HG02610 (cell line): ENCODE measurements around the gene RPRD1B.
"Not testable (repeated sequence)": the region's sequence is repeated elsewhere in the genome, so short reads cannot be mapped to it uniquely, and the experiment has no call there.

Source experiments
- ATAC-seq: cut with Tn5 transposase; IDR thresholded peaks from one replicate; pipeline ENCODE4 v1.9.1; 2021; ENCODE audit warnings: mild to moderate bottlenecking, moderate library complexity; ENCODE audit not compliant: unreplicated experiment

The RPRD1B gene

GRCh38 chr20:38000293-38000692, 33.3 kb upstream of the RPRD1B start:
- no peak for ATAC-seq

- no peak for ATAC-seq
Observed at GRCh38 chr20:38001173-38001875, 32.2 kb upstream of the RPRD1B start.

- no peak for ATAC-seq
Observed at GRCh38 chr20:38001981-38002380, 31.6 kb upstream of the RPRD1B start.

- no peak for ATAC-seq
Observed at GRCh38 chr20:38002422-38002821, 31.1 kb upstream of the RPRD1B start.

GRCh38 chr20:38004416-38004815, 29.1 kb upstream of the RPRD1B start:
- no peak for ATAC-seq

GRCh38 chr20:38005903-38006302, 27.6 kb upstream of the RPRD1B start:
- ATAC-seq = no peak

GRCh38 chr20:38007526-38007925, 26.0 kb upstream of the RPRD1B start:
- ATAC-seq = no peak

GRCh38 chr20:38008233-38008944, 25.2 kb upstream of the RPRD1B start:
- ATAC-seq = no peak

- not testable (repeated sequence) for ATAC-seq
Observed at GRCh38 chr20:38009416-38009815, 24.1 kb upstream of the RPRD1B start.

- no peak for ATAC-seq
Observed at GRCh38 chr20:38011696-38012095, 21.9 kb upstream of the RPRD1B start.

- no peak for ATAC-seq
Observed at GRCh38 chr20:38012332-38012731, 21.2 kb upstream of the RPRD1B start.

- ATAC-seq = no peak
Observed at GRCh38 chr20:38013887-38014286, 19.7 kb upstream of the RPRD1B start.

GRCh38 chr20:38017959-38018358, 15.6 kb upstream of the RPRD1B start:
- ATAC-seq = no peak

GRCh38 chr20:38018385-38018784, 15.2 kb upstream of the RPRD1B start:
- no peak for ATAC-seq

- ATAC-seq = no peak
Observed at GRCh38 chr20:38021087-38021772, 12.3 kb upstream of the RPRD1B start.

- no peak for ATAC-seq
Observed at GRCh38 chr20:38023181-38024001, 10.2 kb upstream of the RPRD1B start.

- ATAC-seq = no peak
Observed at GRCh38 chr20:38024496-38024895, 9.1 kb upstream of the RPRD1B start.

GRCh38 chr20:38029453-38029852, 4.1 kb upstream of the RPRD1B start:
- ATAC-seq = no peak

- ATAC-seq = no peak
Observed at GRCh38 chr20:38031957-38032356, 1.6 kb upstream of the RPRD1B start.

- ATAC-seq = peak; percentile 41
Observed at GRCh38 chr20:38032585-38033329, 789 bp upstream of the RPRD1B start.
